HG02571 (cell line): Measurements from ENCODE around the gene CCDC97.
A peak's percentile ranks its signal among the peaks of the same experiment; 100 is the strongest.
"Not testable (repeated sequence)": the region's sequence is repeated elsewhere in the genome, so short reads cannot be mapped to it uniquely, and the experiment has no call there.

Source experiments
- ATAC-seq: cut with Tn5 transposase; IDR thresholded peaks from one replicate; pipeline ENCODE4 v1.9.1; 2021; ENCODE audit warnings: mild to moderate bottlenecking, moderate library complexity; ENCODE audit not compliant: unreplicated experiment

The CCDC97 gene

GRCh38 chr19:41310033-41310831, at the start of gene CCDC97:
CCDC97 (plus strand) TSS chr19:41310172; CDS start chr19:41310311, 139 bp downstream.
- no peak for ATAC-seq

DNA sequence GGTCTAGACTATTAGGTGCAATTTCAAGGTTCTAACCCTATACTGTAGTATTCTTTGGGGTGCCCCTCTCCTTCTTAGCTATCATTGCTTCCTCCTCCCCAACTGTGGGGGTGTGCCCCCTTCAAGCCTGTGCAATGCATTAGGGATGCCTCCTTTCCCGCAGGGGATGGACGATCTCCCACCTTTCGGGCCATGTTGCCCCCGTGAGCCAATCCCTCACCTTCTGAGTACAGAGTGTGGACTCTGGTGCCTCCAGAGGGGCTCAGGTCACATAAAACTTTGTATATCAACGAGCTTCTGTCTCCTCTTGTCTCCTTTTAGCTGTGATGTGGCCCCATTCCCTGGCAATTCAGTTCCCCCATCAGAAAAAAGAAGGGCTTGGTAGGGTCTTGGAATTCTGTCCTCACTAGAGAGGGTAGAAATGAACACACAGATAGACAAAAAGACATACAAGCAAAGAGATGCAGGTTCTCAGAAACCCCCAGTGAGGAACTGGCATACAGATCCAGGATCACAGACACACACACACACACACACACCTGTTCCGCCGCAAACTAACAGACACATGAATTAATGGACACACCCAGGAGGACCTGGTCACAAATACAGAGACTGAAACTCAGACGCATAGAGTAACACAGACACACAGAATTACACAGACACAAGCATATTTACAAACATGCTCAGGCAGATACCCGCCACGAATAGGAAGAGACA, 48.3 kb upstream of the CCDC97 start:
- no peak for ATAC-seq

DNA sequence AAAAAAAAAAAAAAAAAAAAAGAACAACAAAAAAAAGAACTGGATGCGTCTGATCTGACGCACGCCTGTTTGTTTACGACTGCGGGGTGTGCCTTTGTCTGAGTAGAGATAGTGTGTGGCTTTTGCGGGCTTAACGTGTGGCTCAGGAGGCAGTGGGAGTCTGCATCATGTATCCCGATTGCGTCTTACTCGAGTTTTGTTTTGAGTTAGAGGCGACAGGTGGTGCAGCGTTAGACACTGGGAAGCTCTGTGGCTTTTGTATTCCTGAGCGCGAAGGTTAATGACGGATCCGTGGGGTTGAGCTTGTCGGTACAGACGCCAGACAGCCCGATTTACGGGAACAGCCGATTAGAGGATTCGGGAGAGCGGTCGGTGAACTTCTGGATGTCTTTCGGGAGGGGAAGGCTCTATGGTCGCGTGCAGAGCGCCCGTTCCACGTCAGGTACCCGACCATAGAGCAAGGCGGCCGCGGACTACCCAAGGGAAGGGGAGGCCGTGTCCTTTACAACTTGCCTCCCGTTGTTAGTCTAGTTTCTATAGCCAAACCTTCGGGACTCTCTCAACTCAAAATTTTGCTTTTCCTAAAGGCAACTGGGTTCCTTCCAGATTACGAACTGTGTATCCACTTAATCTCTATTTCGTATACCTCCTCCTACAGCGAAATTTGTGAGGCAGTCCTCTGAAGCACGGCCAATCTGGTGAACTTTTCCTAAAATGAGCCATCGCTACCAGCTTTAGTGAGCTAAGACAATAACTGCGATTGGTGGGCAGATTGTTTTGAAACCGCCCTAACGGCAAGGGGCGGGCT, 46.7 kb upstream of the CCDC97 start:
- ATAC-seq, result peak; percentile 5

GRCh38 chr19:41263850-41264580, 46.0 kb upstream of the CCDC97 start, which contains the start of gene HNRNPUL1:
HNRNPUL1 (plus strand) TSS chr19:41264372; CDS start chr19:41264504, 132 bp downstream.
- peak; percentile 57 for ATAC-seq

- ATAC-seq, result no peak
Observed at GRCh38 chr19:41264581-41265394, 45.2 kb upstream of the CCDC97 start.

DNA sequence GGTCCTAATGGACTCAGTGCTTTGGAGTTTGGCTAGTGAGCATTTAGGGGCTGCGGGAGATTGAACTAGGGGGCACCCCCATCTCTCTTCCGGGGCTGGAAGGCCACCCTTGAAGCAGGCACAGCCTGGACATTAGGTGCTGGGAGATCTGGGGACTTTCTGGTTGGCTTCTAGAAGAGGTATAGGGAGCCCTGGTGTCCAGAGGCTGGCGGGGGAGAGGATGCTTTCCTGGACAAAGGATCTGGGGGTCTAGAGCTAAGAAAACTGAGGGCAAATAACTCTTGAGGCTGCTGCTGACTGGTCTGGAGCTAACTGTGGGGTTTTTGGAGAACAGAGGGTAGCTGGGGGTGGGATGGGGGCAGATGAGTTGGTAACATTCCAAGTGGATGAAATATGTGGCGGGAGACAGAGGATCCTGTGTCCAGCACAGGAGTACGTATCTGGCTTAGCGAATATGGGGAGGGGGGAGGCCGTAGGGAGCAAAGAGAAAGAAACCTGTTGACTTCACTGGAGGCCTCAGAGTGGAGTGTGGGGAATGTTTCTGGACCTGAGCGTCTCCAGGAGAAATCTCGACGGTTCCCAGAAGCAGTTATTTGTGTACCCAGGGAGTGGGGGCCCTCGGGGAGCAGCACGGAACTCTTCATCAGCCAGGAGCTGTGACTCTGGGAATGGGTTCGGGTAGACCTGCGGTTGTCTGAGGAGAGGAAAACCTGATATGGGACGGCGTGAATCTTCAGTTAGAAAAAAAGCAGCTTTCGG, 44.4 kb upstream of the CCDC97 start:
- ATAC-seq, result no peak

DNA sequence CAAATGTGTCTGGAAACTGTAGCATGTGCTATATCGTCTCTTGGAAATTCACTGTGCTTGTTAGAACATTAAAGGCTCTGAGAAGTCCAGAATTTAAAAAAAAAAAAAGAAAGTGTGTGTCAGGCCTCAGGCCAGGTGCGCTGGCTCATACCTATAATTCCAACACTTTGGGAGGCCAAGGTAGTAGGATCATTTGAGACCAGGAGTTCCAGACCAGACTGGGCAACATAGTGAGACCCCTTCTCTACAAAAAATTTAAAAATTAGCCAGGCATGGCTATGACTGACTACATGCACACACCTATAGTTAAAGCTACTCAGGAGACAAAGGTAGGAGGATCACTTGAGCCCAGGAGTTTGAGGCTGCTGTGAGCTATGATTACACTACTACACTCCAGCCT, 40.9 kb upstream of the CCDC97 start:
- ATAC-seq, result no peak

GRCh38 chr19:41269571-41269970, 40.4 kb upstream of the CCDC97 start:
- no peak for ATAC-seq

- ATAC-seq, result no peak
Observed at GRCh38 chr19:41273076-41273475, 36.9 kb upstream of the CCDC97 start.

- ATAC-seq, result no peak
Observed at GRCh38 chr19:41274802-41275201, 35.2 kb upstream of the CCDC97 start.

DNA sequence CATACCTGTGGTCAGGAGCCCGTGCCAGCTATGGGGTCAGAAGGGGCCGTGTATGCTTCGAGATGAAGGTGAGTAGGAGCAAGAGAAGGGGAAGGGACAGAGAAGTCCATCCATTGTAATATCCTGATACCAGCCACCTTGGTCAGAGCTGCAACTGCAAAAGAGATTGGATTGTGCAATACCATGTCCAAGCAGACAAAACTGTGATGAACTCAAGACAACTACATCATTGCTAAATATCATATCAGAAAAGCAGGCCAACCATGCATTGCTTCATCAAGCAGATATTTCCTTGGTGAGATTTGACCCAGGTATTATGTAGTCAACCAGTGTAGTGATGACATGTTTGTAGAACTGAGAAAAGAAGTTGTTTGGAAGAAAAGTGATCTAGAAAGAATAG, 33.7 kb upstream of the CCDC97 start:
- ATAC-seq, result no peak

DNA sequence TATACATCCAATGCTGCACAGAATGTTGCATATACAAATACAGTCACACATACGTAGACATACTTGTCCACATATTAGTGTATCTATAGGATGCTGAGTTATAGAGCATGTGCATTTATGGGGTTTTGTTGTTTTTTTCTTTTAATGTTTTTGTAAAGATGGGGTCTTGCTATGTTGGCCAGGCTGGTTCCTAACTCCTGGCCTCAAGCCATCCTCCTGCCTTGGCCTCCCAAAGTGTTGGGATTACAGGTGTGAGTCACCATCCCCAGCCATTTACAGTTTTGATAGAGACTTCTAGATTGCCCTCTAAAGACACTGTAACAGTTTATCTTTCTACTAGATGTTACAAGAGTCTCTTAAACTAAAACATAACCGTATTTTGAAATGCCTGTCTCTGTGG, 31.5 kb upstream of the CCDC97 start:
- no peak for ATAC-seq

DNA sequence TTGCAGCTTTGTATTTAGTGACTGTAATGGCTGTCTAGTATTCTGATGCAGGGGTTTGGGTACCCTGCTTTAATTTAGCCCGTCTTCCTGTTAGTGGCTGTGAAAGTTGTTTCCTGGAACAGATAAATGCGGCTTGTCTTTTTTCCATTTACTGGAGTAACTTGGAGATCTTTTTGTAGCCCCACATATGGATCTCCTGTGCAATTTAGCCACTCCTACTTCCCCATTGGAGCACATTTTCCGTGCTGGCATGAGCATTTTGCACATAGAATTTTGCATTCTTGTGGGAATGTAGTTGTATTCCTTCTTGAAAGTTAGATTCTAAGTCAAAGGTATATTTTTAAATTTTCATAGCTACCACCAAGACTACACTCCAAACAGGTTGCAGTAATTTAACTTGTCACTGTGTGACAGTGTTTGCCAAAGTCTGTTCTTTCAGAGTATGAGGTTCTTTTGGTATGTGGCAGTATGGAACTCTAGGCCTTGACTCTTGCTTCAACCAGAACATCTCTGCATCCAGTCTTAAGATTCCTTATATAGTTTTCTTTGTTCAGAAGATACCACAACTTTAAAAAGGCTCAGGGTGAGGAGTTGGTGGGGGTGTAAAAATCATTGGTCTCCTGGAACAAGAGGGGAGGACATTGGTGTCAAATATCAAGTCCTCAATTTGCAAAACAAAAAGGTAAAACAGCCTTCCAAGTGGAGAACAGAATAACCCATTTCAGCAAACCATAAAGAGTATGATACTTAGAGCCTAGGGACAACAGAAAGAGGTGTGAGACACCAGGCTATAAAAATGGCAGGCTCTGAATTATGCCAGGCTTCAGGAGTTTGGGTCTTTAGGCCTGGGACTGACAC, 21.1 kb upstream of the CCDC97 start:
- no peak for ATAC-seq

GRCh38 chr19:41289814-41290213, 20.2 kb upstream of the CCDC97 start:
- ATAC-seq, result not testable (repeated sequence)

- no peak for ATAC-seq
Observed at GRCh38 chr19:41294393-41294792, 15.6 kb upstream of the CCDC97 start.

DNA sequence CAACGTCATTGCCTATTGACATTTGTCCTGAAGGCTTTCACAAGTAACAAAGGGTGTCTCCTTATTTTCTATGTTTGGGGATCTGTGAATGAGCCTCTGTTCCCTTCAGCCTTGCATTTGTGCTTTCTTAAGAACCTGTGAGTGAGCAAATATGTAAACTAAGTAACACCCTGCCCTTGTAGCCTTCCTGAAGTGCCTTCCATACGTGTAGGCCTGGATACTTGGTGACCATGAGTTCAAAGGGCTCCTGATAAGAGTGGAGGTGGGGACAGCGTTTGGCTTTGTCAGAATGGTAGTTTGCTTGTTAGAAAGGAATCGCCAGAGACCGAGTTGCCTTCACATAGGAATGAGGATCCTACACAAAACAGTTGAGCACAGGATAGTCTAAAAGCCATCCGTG, 14.5 kb upstream of the CCDC97 start:
- no peak for ATAC-seq

DNA sequence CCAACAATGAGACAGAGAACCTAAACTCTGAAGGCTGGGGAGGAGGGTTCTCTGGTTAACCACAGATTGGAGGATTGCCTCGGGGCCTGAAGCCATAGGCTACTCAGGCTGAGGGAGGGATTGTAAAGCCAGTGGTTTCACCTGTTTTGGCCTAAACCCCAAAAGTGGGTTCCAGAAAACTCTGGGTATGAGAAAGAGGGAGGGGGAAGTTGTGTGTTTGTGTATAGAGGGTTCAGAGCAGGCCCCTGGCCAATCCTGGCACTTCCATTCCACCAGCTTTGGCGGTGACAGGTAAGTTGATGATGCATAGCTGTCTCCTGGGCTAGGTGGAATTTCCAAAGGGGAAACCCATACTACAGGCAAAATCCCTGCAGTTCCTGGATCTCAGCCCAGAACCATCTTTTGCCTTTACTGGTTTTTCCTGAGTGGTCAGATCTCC, 13.5 kb upstream of the CCDC97 start:
- no peak for ATAC-seq
